Kidney glomerular epithelial cell (primary cell): ENCODE measurements around the gene DLGAP1.

Experiments used
- DNase-seq: peaks from one replicate; lab custom pipeline; 2025; lab: John Stamatoyannopoulos, UW

Gene DLGAP1

DNA sequence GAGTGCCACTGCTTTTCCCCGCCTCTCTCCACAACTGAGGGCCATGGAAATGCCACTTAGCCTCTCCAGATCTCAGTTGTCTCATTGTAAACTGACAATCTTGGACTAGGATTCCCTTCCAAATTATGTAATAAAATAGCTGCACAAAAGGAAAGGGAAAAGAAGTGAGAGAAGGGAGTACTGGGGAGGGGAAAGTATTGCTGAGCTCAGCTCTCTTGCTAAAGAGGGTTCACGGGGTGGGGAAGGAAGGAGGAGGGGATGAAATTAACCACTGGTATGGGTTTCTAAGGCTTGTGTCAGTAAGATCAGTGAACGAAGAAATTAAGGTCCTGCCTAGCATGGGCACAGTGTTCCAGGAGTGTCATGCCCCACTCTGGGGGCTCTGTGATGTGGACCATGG is 587.9 kb downstream of the DLGAP1 start:
- no peak for DNase-seq

DNA sequence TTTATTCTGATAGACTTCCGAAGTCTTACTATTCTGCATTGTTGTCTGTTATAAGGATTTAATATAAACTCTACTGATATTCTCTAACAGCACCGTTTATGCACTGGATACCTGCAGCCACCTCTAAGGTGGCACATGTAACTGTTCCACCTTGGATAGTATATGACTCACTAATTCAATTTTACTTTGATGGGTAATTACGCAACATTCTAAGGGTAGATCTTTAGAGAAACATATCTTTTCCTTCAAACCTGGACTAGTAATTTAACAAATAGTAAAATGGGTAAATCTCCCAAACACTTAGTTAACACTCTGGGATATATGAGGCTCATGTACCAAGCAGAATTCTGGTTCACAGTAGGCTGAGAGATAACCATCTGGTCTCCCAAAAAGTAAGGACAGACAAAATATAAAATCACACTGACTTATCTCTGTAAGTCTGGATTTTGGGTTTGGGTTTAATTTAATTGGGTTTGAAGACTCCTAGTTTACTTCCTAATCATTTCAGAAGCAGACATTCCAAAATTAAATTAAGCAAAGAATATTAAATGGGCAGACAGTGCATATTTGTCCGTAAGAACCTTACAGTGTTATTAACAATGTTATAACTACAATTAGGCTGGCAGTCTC is 590.3 kb downstream of the DLGAP1 start:
- no peak for DNase-seq

GRCh38 chr18:3863593-3863992 is 591.5 kb downstream of the DLGAP1 start:
- DNase-seq = no peak

- no peak for DNase-seq
Observed at GRCh38 chr18:3863006-3863405, 592.1 kb downstream of the DLGAP1 start.

- DNase-seq = no peak
Observed at GRCh38 chr18:3861495-3861894, 593.6 kb downstream of the DLGAP1 start.

GRCh38 chr18:3857544-3857943 is 597.6 kb downstream of the DLGAP1 start:
- peak; percentile 74 for DNase-seq

GRCh38 chr18:3855966-3856365 is 599.1 kb downstream of the DLGAP1 start:
- peak; percentile 92 for DNase-seq

DNA sequence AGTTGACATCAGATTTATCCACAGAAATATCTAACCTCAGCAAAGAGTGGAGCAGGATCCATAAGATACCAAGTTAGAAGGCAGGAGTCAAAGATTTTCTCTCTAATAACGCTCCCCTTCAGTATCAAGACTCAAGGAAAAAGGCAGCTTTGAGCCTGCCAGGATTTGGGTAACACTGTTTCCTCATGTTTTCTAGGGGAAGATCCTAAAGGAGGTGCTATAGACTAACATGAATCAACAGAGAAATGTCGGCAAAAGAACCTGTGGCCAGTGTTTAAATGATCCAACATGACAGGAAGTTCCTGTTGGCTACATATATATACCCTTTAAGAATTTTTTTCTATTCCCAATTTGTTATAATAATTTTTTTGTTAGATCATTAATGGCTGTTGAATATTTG is 602.8 kb downstream of the DLGAP1 start:
- no peak for DNase-seq

GRCh38 chr18:3851159-3851558 is 603.9 kb downstream of the DLGAP1 start:
- peak; percentile 47 for DNase-seq

DNA sequence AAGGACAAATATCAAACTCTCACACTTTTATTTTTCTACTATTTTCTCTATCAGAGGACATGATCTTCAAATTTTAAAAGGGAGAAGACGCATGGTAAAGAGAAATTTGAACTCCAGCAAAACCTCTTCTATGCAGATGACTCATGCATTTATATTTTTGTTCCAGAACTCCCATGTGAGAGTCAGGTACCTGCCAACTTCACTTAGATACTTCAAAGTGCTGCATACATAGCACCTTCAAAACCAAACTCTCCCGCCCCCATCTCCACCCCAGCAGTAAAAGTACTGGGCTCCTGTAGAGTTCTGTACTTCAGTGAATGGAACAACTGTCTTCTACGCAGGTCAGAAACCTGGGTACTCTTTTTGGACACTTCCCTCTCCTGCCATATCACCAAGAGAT is 606.8 kb downstream of the DLGAP1 start:
- DNase-seq = no peak

- no peak for DNase-seq
Observed at GRCh38 chr18:3845161-3845560, 609.9 kb downstream of the DLGAP1 start.

DNA sequence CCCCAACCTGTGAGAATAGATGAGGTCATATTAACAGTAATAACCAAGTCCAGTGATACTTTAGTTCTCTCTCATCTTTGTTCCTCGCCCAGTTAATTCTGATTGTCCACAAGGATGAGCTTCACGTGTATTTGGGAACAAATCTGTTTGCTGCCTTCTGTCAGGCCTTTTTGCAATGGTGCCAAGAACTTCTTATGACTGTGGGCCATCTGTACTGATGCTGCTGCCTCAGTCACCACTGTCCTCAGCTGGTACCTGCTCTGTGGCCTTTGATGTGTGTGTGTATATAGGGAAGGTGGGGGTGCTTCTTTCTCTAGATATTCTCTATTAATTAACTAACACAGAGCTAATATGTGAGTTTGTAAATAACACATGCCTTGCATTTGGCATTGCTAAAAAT is 612.3 kb downstream of the DLGAP1 start:
- DNase-seq = no peak

DNA sequence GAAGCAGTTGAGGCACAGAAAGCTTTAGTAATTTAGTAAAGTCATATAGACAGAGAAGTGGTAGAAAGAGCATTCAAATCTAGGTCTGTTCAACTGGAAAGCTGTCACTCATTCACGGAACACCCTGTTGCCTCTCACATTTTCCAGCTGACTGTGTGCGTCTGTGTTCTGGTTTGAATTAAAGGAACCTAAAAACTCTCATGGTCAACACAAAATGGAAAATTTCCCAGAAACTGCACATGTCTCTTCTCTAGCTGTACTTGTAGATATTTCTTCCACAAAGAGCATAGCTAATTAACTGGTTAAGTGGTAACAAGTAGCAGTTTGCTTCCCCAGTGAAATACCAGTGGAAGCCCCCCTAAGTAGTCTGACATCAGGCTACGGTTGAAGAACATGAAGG is 614.3 kb downstream of the DLGAP1 start:
- no peak for DNase-seq

- peak; percentile 35 for DNase-seq
Observed at GRCh38 chr18:3839581-3839981, 615.5 kb downstream of the DLGAP1 start.

DNA sequence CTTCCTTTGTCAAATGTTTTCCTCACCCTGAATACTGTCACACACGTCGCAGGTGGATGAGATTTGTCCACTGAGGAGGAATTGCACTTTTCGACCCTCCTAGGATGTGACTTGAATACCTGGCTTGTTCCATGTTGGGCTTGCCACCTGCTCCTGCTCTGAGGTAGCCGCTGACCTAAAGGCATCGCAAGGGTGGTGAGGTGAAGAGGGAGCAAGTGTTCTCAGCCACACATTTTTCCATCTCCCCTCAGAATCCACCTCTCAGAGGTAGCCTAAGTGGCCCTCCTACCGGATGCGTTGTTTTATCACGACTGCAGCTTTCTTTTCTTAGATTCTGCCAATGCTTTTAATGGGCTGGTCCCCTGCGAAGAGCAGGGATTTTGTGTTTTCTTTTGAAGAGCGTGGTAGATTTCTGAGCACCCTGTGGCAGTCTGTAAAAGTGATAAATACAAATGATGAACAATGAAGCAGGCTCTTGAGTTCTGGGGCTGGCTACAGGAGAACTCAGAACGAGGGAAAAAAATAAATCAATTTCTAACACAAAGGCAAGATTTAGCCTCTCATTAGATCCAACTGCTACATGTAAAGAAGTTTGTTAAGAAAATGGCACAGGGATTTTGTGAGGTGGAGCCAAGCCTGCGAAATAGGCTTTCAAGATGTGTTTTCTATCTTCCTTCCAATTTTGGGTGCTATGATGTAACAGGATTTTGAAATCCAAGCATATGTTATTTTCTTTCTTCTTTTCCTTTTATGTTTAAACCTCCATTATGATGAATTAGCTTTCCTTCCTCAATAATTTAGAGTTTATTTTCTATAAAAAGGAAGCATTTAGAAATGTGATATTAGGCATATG is 618.4 kb downstream of the DLGAP1 start:
- DNase-seq = no peak

GRCh38 chr18:3832025-3832638 is 623.0 kb downstream of the DLGAP1 start:
- no peak for DNase-seq

GRCh38 chr18:3830604-3831003 is 624.5 kb downstream of the DLGAP1 start:
- no peak for DNase-seq

DNA sequence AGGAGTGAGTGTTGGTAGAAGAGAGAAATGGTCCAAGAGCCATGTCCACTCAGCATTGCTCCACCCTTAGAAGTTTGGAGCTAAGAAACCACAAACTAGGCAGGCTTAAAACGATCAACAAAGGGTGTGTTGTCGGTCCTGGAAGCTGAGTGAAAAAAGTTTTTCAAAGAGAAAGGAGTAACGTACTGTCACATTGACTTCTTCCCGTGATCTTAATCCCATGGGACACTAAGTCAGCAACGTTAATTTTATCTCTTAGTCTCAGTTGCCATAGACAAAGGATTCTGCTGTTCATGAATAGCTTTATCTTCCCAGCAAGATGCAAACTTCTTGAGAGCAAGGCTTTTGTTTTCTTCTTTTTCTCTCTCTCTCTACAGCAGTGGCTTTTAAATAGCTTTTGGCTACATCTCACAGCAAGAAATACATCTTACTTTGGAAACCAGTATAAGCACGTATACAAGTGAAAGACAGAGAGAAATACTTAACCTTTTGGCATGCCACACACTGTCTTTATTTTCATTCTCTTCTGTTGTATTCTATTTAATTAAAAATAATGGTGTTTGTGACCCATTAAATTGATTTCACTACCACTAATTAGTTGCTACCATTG is 627.8 kb downstream of the DLGAP1 start:
- no peak for DNase-seq

- no peak for DNase-seq
Observed at GRCh38 chr18:3826021-3826420, 629.1 kb downstream of the DLGAP1 start.

GRCh38 chr18:3824101-3824500 is 631.0 kb downstream of the DLGAP1 start:
- DNase-seq = no peak

DNA sequence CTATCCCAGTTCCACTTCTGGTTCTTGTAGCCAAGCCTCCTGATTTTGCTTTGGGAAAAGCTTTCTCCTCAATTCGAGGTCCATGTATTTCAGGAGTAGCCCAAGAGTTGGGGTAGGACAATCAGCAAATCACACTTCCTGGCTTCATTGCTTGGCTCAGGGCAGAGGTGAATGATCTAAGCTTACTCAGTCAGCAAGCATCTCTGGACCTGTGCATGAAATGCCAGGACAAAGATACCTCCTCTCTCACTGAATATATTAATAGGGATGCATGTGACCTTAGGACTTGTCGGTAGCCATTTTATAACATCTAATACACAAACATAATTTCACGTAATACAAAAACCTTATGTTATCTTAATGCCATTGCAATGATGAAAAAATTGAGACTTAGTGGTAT is 632.0 kb downstream of the DLGAP1 start:
- DNase-seq = no peak

DNA sequence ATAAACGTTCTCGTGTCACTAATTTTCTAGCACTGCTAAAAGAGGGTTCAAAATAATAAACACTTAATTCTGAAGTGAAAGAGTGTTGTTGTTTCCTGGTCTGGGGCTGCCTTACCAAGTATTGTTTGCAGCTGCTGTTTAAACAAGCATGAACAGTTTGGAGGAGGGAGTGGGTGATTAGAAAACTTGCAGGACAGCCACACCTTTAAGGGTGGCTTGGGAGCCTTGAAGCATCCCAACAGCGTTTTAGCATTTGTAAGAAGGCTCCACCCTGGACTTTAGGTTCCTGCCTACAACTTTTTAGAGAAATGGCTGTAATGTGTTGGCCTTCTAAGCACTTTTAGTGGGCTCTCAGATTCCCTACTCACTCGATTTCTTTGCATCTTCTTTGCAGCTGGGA is 633.6 kb downstream of the DLGAP1 start:
- no peak for DNase-seq

GRCh38 chr18:3819961-3820360 is 635.1 kb downstream of the DLGAP1 start:
- no peak for DNase-seq
